ENCODE measurements around the gene LPP. TPM values are rescaled to one million over a fixed set of nuclear protein-coding genes. Genes with fewer than 3 reads are reported as not detected.

Gene LPP
- total RNA-seq, 4 donors from 2014 or later: 45.9 to 81.1 (median 63.0) TPM

- TF ChIP-seq CTCF (IDR thresholded peaks at IDR 0.05) (no peak), POLR2A (IDR thresholded peaks at IDR 0.05) (no peak)
- no peak overlapping the region for H3K4me3 ChIP-seq (ENCODE audit: low read depth, poor library complexity, severe bottlenecking)
- no peak for DNase-seq (ENCODE audit: low spot score in 2 of 2)
- WGBS, 2 donors: 86 to 90% methylated on average over 4 of the region's 4 CpGs
- intact Hi-C loops (cut with DNase I; ENCODE audit: low total_unique reads): no loop called here
Observed at GRCh38 chr3:188108703-188109412, 45.1 kb upstream of the LPP start.

GRCh38 chr3:188111002-188111584, 42.9 kb upstream of the LPP start:
- TF ChIP-seq POLR2A (IDR thresholded peaks at IDR 0.05): no peak
- TF ChIP-seq CTCF (IDR thresholded peaks at IDR 0.05): no peak
- DNase-seq (ENCODE audit: low spot score in 2 of 2): no peak
- intact Hi-C loops (cut with DNase I; ENCODE audit: low total_unique reads): no loop called here
- no peak overlapping the region for H3K4me3 ChIP-seq (ENCODE audit: low read depth, poor library complexity, severe bottlenecking)
- 48 to 58% methylated on average over 2 of the region's 2 CpGs for WGBS, 2 donors

- intact Hi-C loops (cut with DNase I; ENCODE audit: low total_unique reads): no loop called here
- TF ChIP-seq CTCF (IDR thresholded peaks at IDR 0.05) (no peak), POLR2A (IDR thresholded peaks at IDR 0.05) (no peak)
- H3K4me3 ChIP-seq (ENCODE audit: low read depth, poor library complexity, severe bottlenecking): no peak overlapping the region
- DNase-seq (ENCODE audit: low spot score in 2 of 2): no peak
Observed at GRCh38 chr3:188113756-188114155, 40.2 kb upstream of the LPP start.

- no peak for DNase-seq (ENCODE audit: low spot score in 2 of 2)
- no peak overlapping the region for H3K4me3 ChIP-seq (ENCODE audit: low read depth, poor library complexity, severe bottlenecking)
- TF ChIP-seq CTCF (IDR thresholded peaks at IDR 0.05) (no peak), POLR2A (IDR thresholded peaks at IDR 0.05) (no peak)
- intact Hi-C loops (cut with DNase I; ENCODE audit: low total_unique reads): no loop called here
- 71 to 73% methylated on average over 3 of the region's 3 CpGs for WGBS, 2 donors
Observed at GRCh38 chr3:188119846-188120245, 34.1 kb upstream of the LPP start.

GRCh38 chr3:188122571-188123169, 31.3 kb upstream of the LPP start:
- TF ChIP-seq CTCF (IDR thresholded peaks at IDR 0.05): no peak
- TF ChIP-seq POLR2A (IDR thresholded peaks at IDR 0.05): no peak
- intact Hi-C loops (cut with DNase I; ENCODE audit: low total_unique reads): no loop called here
- DNase-seq (ENCODE audit: low spot score in 2 of 2): no peak
- 93 to 96% methylated on average over 4 of the region's 4 CpGs for WGBS, 2 donors
- H3K4me3 ChIP-seq (ENCODE audit: low read depth, poor library complexity, severe bottlenecking): no peak overlapping the region
